SK-N-SH (cell line): Measurements from ENCODE around the gene SLITRK3. TPM values are rescaled to one million over a fixed set of nuclear protein-coding genes. Genes with fewer than 3 reads are reported as not detected.
A peak's percentile ranks its signal among the peaks of the same experiment; 100 is the strongest.

Source experiments
- CTCF ChIA-PET: fragments of 300-600, 350-600 bp; formaldehyde crosslinking; extraction: SDS; loops from one replicate; lab custom pipeline; 2021; lab: Yijun Ruan, JAX
- POLR2A ChIA-PET: fragments of 350-600 bp; sonication (Branson Sonifier 250); formaldehyde crosslinking; extraction: SDS; loops from one replicate; lab custom pipeline; 2020; ENCODE audit warnings: antibody characterized with exemption, inconsistent platforms; lab: Yijun Ruan, JAX
- DNase-seq: peaks from one replicate; pipeline ENCODE4 v3.0.0; 2012
- H2AFZ ChIP-seq: fragments of 200-600 bp; sonication (generic); 2 replicates; pipeline ENCODE4 v1.8.1; 2016; ENCODE audit warnings: antibody characterized with exemption, mild to moderate bottlenecking, low read depth
- H3F3A ChIP-seq: fragments of 200-600 bp; sonication (generic); replicated peaks from 2 replicates; pipeline ENCODE3; 2016; ENCODE audit warnings: antibody characterized with exemption, mild to moderate bottlenecking; ENCODE audit not compliant: insufficient read depth
- H3K27ac ChIP-seq, 2 experiments: fragments of 200-500 bp in 1 of 2; fragments of 200-600 bp in 1 of 2; sonication (Bioruptor generic) in 1 of 2; sonication (generic), shearing (Covaris generic) in 1 of 2; 2 replicates each; pipeline versions ENCODE4 v1.5.1 to v1.6.1; 2014 to 2016; ENCODE audit warnings: low read depth in 2 of 2, inconsistent platforms in 1 of 2, low read length in 1 of 2, mild to moderate bottlenecking in 1 of 2, mixed read lengths in 1 of 2
- H3K27me3 ChIP-seq: fragments of 200-600 bp; sonication (generic), shearing (Covaris generic); 2 replicates; pipeline ENCODE4 v1.6.1; 2016; ENCODE audit warnings: mixed run types; ENCODE audit not compliant: insufficient read depth
- H3K36me3 ChIP-seq, 2 experiments: fragments of 200-500 bp in 1 of 2; fragments of 200-600 bp in 1 of 2; sonication (Bioruptor generic) in 1 of 2; sonication (generic) in 1 of 2; replicated peaks in 1 of 2; 2 replicates each; pipeline versions ENCODE3 to v1.5.1; 2014 to 2016; ENCODE audit warnings: low read length in 1 of 2, mild to moderate bottlenecking in 1 of 2; ENCODE audit not compliant: insufficient read depth in 2 of 2, control insufficient read depth in 1 of 2
- H3K4me1 ChIP-seq, 2 experiments: fragments of 200-500 bp in 1 of 2; fragments of 200-600 bp in 1 of 2; sonication (Bioruptor generic) in 1 of 2; sonication (generic), shearing (Covaris generic) in 1 of 2; 2 replicates each; pipeline versions ENCODE4 v1.5.1 to v1.6.1; 2014 to 2016; ENCODE audit warnings: low read depth in 1 of 2, low read length in 1 of 2, mixed run types in 1 of 2; ENCODE audit not compliant: insufficient read depth in 2 of 2, control insufficient read depth in 1 of 2
- H3K4me2 ChIP-seq: fragments of 200-600 bp; sonication (generic), shearing (Covaris generic); 2 replicates; pipeline ENCODE4 v1.6.1; 2017; ENCODE audit warnings: mixed run types
- H3K4me3 ChIP-seq, 2 experiments: fragments of 200-500 bp in 1 of 2; fragments of 200-600 bp in 1 of 2; sonication (Bioruptor generic) in 1 of 2; sonication (generic), shearing (Covaris generic) in 1 of 2; 2 replicates each; pipeline versions ENCODE4 v1.5.1 to v1.8.1; 2014 to 2016; ENCODE audit warnings: low read depth in 2 of 2, inconsistent platforms in 1 of 2, low read length in 1 of 2, mild to moderate bottlenecking in 1 of 2, mixed read lengths in 1 of 2, moderate library complexity in 1 of 2
- H3K79me2 ChIP-seq: fragments of 200-600 bp; sonication (generic); 2 replicates; pipeline ENCODE4 v1.8.1; 2017; ENCODE audit warnings: mild to moderate bottlenecking; ENCODE audit not compliant: insufficient read depth
- H3K9ac ChIP-seq: fragments of 200-600 bp; sonication (generic); 2 replicates; pipeline ENCODE4 v1.6.1; 2017; ENCODE audit warnings: mixed run types
- H3K9me2 ChIP-seq: fragments of 200-600 bp; sonication (generic); 2 replicates; pipeline ENCODE4 v1.6.1; 2017; ENCODE audit warnings: mixed run types
- H3K9me3 ChIP-seq: fragments of 200-600 bp; sonication (generic); 2 replicates; pipeline ENCODE4 v1.6.1; 2017; ENCODE audit warnings: mixed run types, mild to moderate bottlenecking, moderate library complexity
- H4K20me1 ChIP-seq: fragments of 200-600 bp; sonication (generic); 2 replicates; pipeline ENCODE4 v1.6.1; 2017; ENCODE audit warnings: mild to moderate bottlenecking, mixed run types; ENCODE audit not compliant: insufficient read depth
- EP300 ChIP-seq, 2 experiments: IDR thresholded peaks; 2 replicates each; pipeline versions ENCODE4 v1.4.0 to v1.6.1; 2012; ENCODE audit warnings: borderline replicate concordance in 1 of 2, low read depth in 1 of 2, low read length in 1 of 2
- EZH2phosphoT487 ChIP-seq: fragments of 200-600 bp; sonication (generic); IDR thresholded peaks from 2 replicates; pipeline ENCODE4 v1.6.1; 2017; ENCODE audit warnings: low read depth, mixed run types, mild to moderate bottlenecking, antibody characterized with exemption, moderate library complexity, borderline replicate concordance
- JUND ChIP-seq: IDR thresholded peaks from 2 replicates; pipeline ENCODE4 v1.4.0; 2012
- MEF2A ChIP-seq: IDR thresholded peaks from 2 replicates; pipeline ENCODE4 v1.4.0; 2012; ENCODE audit warnings: low read depth, borderline replicate concordance
- NFIC ChIP-seq: IDR thresholded peaks from 2 replicates; pipeline ENCODE4 v1.4.0; 2012; ENCODE audit warnings: borderline replicate concordance
- POLR2AphosphoS5 ChIP-seq: IDR thresholded peaks from 2 replicates; pipeline ENCODE4 v1.6.1; 2012; ENCODE audit warnings: low read depth, low read length
- RAD21 ChIP-seq: IDR thresholded peaks from 2 replicates; pipeline ENCODE4 v1.6.1; 2012; ENCODE audit warnings: mild to moderate bottlenecking, low read length
- RCOR1 ChIP-seq: fragments of 150-350 bp; IDR thresholded peaks from 2 replicates; pipeline ENCODE4 v1.6.1; 2017; ENCODE audit warnings: antibody characterized with exemption, low read length
- RXRA ChIP-seq: IDR thresholded peaks from 2 replicates; pipeline ENCODE4 v1.4.0; 2012; ENCODE audit warnings: low read depth, mild to moderate bottlenecking, borderline replicate concordance
- SMC3 ChIP-seq: IDR thresholded peaks from 2 replicates; pipeline ENCODE4 v1.6.1; 2012; ENCODE audit warnings: low read depth, low read length, improper control_type of control experiment
- TCF12 ChIP-seq: IDR thresholded peaks from 2 replicates; pipeline ENCODE4 v1.4.0; 2012
- TEAD4 ChIP-seq: IDR thresholded peaks from 2 replicates; pipeline ENCODE4 v1.4.0; 2012; ENCODE audit warnings: mild to moderate bottlenecking, borderline replicate concordance; ENCODE audit not compliant: insufficient read depth
- YY1 ChIP-seq: IDR thresholded peaks from 2 replicates; pipeline ENCODE4 v1.4.0; 2012; ENCODE audit warnings: low read depth, mild to moderate bottlenecking
- WGBS: methylation state at CpG from one replicate; pipeline ENCODE4 v1.1.6; 2017; ENCODE audit warnings: low lambda C conversion rate; 5-methylcytosine and 5-hydroxymethylcytosine counted together
- polyA plus RNA-seq, 3 experiments: library from polyadenylated mRNA; depleted of rRNA; stranded (reverse); fragments of >200 nt; gene quantifications; 2 replicates each; pipeline ENCODE4 v1.2.3, GENCODE V29; 2012
- TF ChIP-seq, protein P1 (sequence below): IDR thresholded peaks from 2 replicates; pipeline ENCODE4 v1.4.0; 2012; ENCODE audit warnings: low read depth, borderline replicate concordance
- TF ChIP-seq, protein P2 (sequence below): IDR thresholded peaks from 2 replicates; pipeline ENCODE4; 2012
- TF ChIP-seq, protein P3 (sequence below): IDR thresholded peaks from 2 replicates; pipeline ENCODE4 v1.4.0; 2012; ENCODE audit warnings: low read depth

The SLITRK3 gene
- polyA plus RNA-seq, 1 of the 3 experiments (the other 2 are of a cell fraction): not detected

GRCh38 chr3:165206454-165207266 is 10.5 kb upstream of the SLITRK3 start (continued):
- peak; percentile 47; the same call in 1 of the 2 replicates for TF ChIP-seq RCOR1
- peak; percentile 68 for TF ChIP-seq RAD21
- TF ChIP-seq, protein P1, sequence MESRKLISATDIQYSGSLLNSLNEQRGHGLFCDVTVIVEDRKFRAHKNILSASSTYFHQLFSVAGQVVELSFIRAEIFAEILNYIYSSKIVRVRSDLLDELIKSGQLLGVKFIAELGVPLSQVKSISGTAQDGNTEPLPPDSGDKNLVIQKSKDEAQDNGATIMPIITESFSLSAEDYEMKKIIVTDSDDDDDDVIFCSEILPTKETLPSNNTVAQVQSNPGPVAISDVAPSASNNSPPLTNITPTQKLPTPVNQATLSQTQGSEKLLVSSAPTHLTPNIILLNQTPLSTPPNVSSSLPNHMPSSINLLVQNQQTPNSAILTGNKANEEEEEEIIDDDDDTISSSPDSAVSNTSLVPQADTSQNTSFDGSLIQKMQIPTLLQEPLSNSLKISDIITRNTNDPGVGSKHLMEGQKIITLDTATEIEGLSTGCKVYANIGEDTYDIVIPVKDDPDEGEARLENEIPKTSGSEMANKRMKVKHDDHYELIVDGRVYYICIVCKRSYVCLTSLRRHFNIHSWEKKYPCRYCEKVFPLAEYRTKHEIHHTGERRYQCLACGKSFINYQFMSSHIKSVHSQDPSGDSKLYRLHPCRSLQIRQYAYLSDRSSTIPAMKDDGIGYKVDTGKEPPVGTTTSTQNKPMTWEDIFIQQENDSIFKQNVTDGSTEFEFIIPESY: no peak
- TF ChIP-seq TCF12: no peak
- TF ChIP-seq, protein P2, sequence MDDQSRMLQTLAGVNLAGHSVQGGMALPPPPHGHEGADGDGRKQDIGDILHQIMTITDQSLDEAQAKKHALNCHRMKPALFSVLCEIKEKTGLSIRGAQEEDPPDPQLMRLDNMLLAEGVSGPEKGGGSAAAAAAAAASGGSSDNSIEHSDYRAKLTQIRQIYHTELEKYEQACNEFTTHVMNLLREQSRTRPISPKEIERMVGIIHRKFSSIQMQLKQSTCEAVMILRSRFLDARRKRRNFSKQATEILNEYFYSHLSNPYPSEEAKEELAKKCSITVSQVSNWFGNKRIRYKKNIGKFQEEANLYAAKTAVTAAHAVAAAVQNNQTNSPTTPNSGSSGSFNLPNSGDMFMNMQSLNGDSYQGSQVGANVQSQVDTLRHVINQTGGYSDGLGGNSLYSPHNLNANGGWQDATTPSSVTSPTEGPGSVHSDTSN: no peak
- peak; percentile 54; the same call in 1 of the 2 replicates for TF ChIP-seq NFIC
- no peak for TF ChIP-seq EP300 (IDR thresholded peaks at IDR 0.05; ENCODE audit: borderline replicate concordance in 1 of 2, low read depth in 1 of 2, low read length in 1 of 2)
- TF ChIP-seq, protein P3, sequence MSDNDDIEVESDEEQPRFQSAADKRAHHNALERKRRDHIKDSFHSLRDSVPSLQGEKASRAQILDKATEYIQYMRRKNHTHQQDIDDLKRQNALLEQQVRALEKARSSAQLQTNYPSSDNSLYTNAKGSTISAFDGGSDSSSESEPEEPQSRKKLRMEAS: no peak
- TF ChIP-seq POLR2AphosphoS5: no peak
- no peak for TF ChIP-seq MEF2A
- TF ChIP-seq RXRA: no peak

GRCh38 chr3:165204445-165204844 is 8.3 kb upstream of the SLITRK3 start:
- H3K4me2 ChIP-seq: no peak overlapping the region
- no peaks in the 10 kb centered on the region for H3K36me3 ChIP-seq
- peaks cover 0 to 4% of the 10 kb centered on the region in 2 experiments; a peak in 2 of 4 replicates for H3K4me1 ChIP-seq
- H2AFZ ChIP-seq: no peak overlapping the region
- DNase-seq: no peak
- CTCF ChIA-PET: no interaction called here
- no peaks in the 10 kb centered on the region for H3F3A ChIP-seq
- WGBS: 6% methylated on average over 1 of the region's 1 CpG
- no peaks in the 10 kb centered on the region for H3K9me2 ChIP-seq
- POLR2A ChIA-PET: no interaction called here
- no peaks in the 10 kb centered on the region for H3K27me3 ChIP-seq
- H4K20me1 ChIP-seq: no peaks in the 10 kb centered on the region
- no peaks in the 10 kb centered on the region for H3K9me3 ChIP-seq
- H3K4me3 ChIP-seq: no peak overlapping the region
- no peaks in the 10 kb centered on the region for H3K79me2 ChIP-seq
- no peak overlapping the region for H3K27ac ChIP-seq
- no peak overlapping the region for H3K9ac ChIP-seq
- TF ChIP-seq SMC3 (no peak), MEF2A (no peak), EZH2phosphoT487 (no peak), JUND (no peak), TEAD4 (no peak), YY1 (no peak)
